Activated effector memory CD4-positive, alpha-beta T cell treated with anti-CD3 and anti-CD28 coated beads, Interleukin-2, amount 50 U/mL, for 16 hours (primary cell): ENCODE data around the gene AP2A1.
"Not testable (repeated sequence)": the region's sequence is repeated elsewhere in the genome, so short reads cannot be mapped to it uniquely, and the experiment has no call there.

Experiments
- DNase-seq: peaks from one replicate; pipeline ENCODE4 v3.0.0-alpha.2; 2020

AP2A1 gene

GRCh38 chr19:49766930-49767299 is at the start of gene AP2A1:
TSS of gene AP2A1 (plus strand) at chr19:49767001. CDS start at chr19:49767134, 133 bp downstream.
- no peak for DNase-seq

GRCh38 chr19:49718511-49718910 is 48.3 kb upstream of the AP2A1 start:
- no peak for DNase-seq

- no peak for DNase-seq
These were observed 47.8 kb upstream of the AP2A1 start for GRCh38 chr19:49718991-49719390.

GRCh38 chr19:49719420-49719819 is 47.4 kb upstream of the AP2A1 start:
- DNase-seq, result not testable (repeated sequence)

- DNase-seq, result no peak
These were observed 39.4 kb upstream of the AP2A1 start for GRCh38 chr19:49727217-49728030.

- no peak for DNase-seq
These were observed 36.6 kb upstream of the AP2A1 start for GRCh38 chr19:49730166-49730565.

GRCh38 chr19:49738268-49738667 is 28.5 kb upstream of the AP2A1 start:
- DNase-seq, result no peak

- no peak for DNase-seq
These were observed 27.7 kb upstream of the AP2A1 start for GRCh38 chr19:49739098-49739497.

- DNase-seq, result no peak
These were observed 26.9 kb upstream of the AP2A1 start for GRCh38 chr19:49739933-49740332.

GRCh38 chr19:49741210-49741844 is 25.5 kb upstream of the AP2A1 start:
- DNase-seq, result no peak

- DNase-seq, result no peak
These were observed 21.8 kb upstream of the AP2A1 start for GRCh38 chr19:49744946-49745381.

GRCh38 chr19:49746206-49746958 is 20.4 kb upstream of the AP2A1 start:
- peak; percentile 75 for DNase-seq

- DNase-seq, result no peak
These were observed 17.6 kb upstream of the AP2A1 start for GRCh38 chr19:49749055-49749716.

- no peak for DNase-seq
These were observed 17.0 kb upstream of the AP2A1 start for GRCh38 chr19:49749771-49750170.

GRCh38 chr19:49752701-49753100 is 14.1 kb upstream of the AP2A1 start:
- no peak for DNase-seq

GRCh38 chr19:49755956-49756355 is 10.8 kb upstream of the AP2A1 start:
- no peak for DNase-seq

GRCh38 chr19:49758292-49758691 is 8.5 kb upstream of the AP2A1 start:
- DNase-seq, result no peak

- no peak for DNase-seq
These were observed 5.6 kb upstream of the AP2A1 start for GRCh38 chr19:49761249-49761624.

GRCh38 chr19:49761625-49762311 is 5.0 kb upstream of the AP2A1 start:
- DNase-seq, result peak; percentile 63

GRCh38 chr19:49763230-49763629 is 3.6 kb upstream of the AP2A1 start, which contains the start of gene TSKS:
TSS of gene TSKS (minus strand) at chr19:49763306. CDS start at chr19:49763247, 59 bp downstream.
- no peak for DNase-seq

- no peak for DNase-seq
These were observed 2.5 kb upstream of the AP2A1 start for GRCh38 chr19:49764341-49764740.
